Measurements from ENCODE around the gene SERINC5. TPM values are rescaled to one million over a fixed set of nuclear protein-coding genes. Genes with fewer than 3 reads are reported as not detected.

Gene SERINC5
- total and polyA plus RNA-seq, 2 donors (not counting 3 experiments of a cell fraction or from before 2014, with no cell fraction given) = 3.2 to 10.1 TPM

DNA sequence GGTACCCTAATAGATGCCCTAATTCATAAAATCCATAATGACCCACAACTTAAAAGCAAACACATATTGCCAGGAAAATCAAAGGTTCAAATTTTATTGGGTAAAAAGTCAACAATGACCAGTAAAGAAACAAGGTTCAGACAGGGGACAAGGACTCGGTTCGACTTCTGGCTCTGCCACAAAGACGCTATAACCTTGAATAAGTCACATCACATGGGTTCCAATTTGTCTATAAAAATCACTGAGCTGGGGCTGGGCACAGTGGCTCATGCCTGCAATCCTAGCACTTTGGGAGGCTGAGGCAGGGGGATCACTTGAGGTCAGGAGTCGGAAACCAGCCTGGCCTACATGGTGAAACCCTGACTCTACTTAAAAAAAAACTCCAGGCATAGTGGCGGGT, 80.5 kb downstream of the SERINC5 start:
- no TSS peak for BruUV-seq (replicated peaks)
- H3K4me2 ChIP-seq (ENCODE audit: insufficient read depth, low read length) = no peak overlapping the region
- intact Hi-C loops (cut with micrococcal nuclease) = no loop called here
- no peaks in the 10 kb centered on the region for H3K4me1 ChIP-seq (ENCODE audit: control insufficient read depth, extremely low read depth, insufficient read depth, low read length)
- no peak overlapping the region for H3K9ac ChIP-seq (replicated peaks; ENCODE audit: extremely low read depth, insufficient read depth, low read length)
- no peaks in the 10 kb centered on the region for H3K27me3 ChIP-seq (ENCODE audit: control insufficient read depth in 2 of 2, insufficient read depth in 2 of 2, low read length in 2 of 2)
- no peaks in the 10 kb centered on the region for H3K9me3 ChIP-seq (replicated peaks; ENCODE audit: control insufficient read depth, insufficient read depth, low read length)
- H3K4me3 ChIP-seq (replicated peaks in 1 of 3; ENCODE audit: insufficient read depth in 1 of 3, low read depth in 1 of 3, low read length in 3 of 3) = no peak overlapping the region
- H3K79me2 ChIP-seq (ENCODE audit: control insufficient read depth, insufficient read depth, low read length) = no peaks in the 10 kb centered on the region
- CTCF ChIA-PET = no interaction called here
- no peaks in the 10 kb centered on the region for H3K36me3 ChIP-seq (ENCODE audit: control insufficient read depth in 2 of 2, extremely low read depth in 1 of 2, insufficient read depth in 2 of 2, low read length in 2 of 2)
- no peak for FAIRE-seq
- no peak overlapping the region for H3K27ac ChIP-seq (ENCODE audit: insufficient read depth, low read depth, low read length)
- dilution Hi-C loops (cut with MboI; ENCODE audit: extremely low pct_ligation_motif_present, low sequenced_read_pairs) = no loop called here
- H3K9me1 ChIP-seq (replicated peaks; ENCODE audit: control insufficient read depth, extremely low read depth, insufficient read depth, low read length) = no peaks in the 10 kb centered on the region
- DNase-seq (ENCODE audit: low read depth, low spot score) = no peak
- H4K20me1 ChIP-seq (replicated peaks; ENCODE audit: control insufficient read depth, extremely low read depth, insufficient read depth, low read length) = no peaks in the 10 kb centered on the region
- TF ChIP-seq POLR2AphosphoS5 (IDR thresholded peaks at IDR 0.05; ENCODE audit: insufficient read depth, low read depth, low read length) (no peak), EZH2 (IDR thresholded peaks at IDR 0.05; ENCODE audit: borderline replicate concordance, low read depth, low read length, severe bottlenecking) (no peak), MYC (IDR thresholded peaks at IDR 0.05; ENCODE audit: low read depth, low read length) (no peak), POLR2A (IDR thresholded peaks at IDR 0.05; ENCODE audit: low read depth, low read length) (no peak), FOS (IDR thresholded peaks at IDR 0.05; ENCODE audit: borderline replicate concordance, insufficient read depth, low read length) (no peak), JUN (IDR thresholded peaks at IDR 0.05; ENCODE audit: borderline replicate concordance, insufficient read depth, insufficient read length, low read depth) (no peak), GATA2 (IDR thresholded peaks at IDR 0.05; ENCODE audit: insufficient read depth, insufficient read length, low read depth, low read length) (no peak)
- TF ChIP-seq, protein P1, sequence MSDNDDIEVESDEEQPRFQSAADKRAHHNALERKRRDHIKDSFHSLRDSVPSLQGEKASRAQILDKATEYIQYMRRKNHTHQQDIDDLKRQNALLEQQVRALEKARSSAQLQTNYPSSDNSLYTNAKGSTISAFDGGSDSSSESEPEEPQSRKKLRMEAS (IDR thresholded peaks at IDR 0.05; ENCODE audit: insufficient read depth, insufficient read length) = no peak
- TF ChIP-seq, protein P2, sequence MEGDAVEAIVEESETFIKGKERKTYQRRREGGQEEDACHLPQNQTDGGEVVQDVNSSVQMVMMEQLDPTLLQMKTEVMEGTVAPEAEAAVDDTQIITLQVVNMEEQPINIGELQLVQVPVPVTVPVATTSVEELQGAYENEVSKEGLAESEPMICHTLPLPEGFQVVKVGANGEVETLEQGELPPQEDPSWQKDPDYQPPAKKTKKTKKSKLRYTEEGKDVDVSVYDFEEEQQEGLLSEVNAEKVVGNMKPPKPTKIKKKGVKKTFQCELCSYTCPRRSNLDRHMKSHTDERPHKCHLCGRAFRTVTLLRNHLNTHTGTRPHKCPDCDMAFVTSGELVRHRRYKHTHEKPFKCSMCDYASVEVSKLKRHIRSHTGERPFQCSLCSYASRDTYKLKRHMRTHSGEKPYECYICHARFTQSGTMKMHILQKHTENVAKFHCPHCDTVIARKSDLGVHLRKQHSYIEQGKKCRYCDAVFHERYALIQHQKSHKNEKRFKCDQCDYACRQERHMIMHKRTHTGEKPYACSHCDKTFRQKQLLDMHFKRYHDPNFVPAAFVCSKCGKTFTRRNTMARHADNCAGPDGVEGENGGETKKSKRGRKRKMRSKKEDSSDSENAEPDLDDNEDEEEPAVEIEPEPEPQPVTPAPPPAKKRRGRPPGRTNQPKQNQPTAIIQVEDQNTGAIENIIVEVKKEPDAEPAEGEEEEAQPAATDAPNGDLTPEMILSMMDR (IDR thresholded peaks at IDR 0.05; ENCODE audit: extremely low read depth in 1 of 2, insufficient read depth in 1 of 2, low read depth in 1 of 2, low read length in 2 of 2) = no peak
- H2AFZ ChIP-seq (ENCODE audit: low read depth, low read length) = no peak overlapping the region
- POLR2A ChIA-PET = no interaction called here

Measured in endothelial cell of umbilical vein (primary cell).